GM12892 (cell line): Measurements from ENCODE around the gene TMEM121.

Experiments used
- POLR2A ChIP-seq: IDR thresholded peaks from 2 replicates; pipeline ENCODE4 v1.6.1; 2011; ENCODE audit warnings: low read depth, low read length, control low read depth
- TAF1 ChIP-seq: IDR thresholded peaks from 2 replicates; pipeline ENCODE4 v1.6.1; 2011; ENCODE audit warnings: low read depth, mild to moderate bottlenecking, control low read depth, low read length, borderline replicate concordance

DNA sequence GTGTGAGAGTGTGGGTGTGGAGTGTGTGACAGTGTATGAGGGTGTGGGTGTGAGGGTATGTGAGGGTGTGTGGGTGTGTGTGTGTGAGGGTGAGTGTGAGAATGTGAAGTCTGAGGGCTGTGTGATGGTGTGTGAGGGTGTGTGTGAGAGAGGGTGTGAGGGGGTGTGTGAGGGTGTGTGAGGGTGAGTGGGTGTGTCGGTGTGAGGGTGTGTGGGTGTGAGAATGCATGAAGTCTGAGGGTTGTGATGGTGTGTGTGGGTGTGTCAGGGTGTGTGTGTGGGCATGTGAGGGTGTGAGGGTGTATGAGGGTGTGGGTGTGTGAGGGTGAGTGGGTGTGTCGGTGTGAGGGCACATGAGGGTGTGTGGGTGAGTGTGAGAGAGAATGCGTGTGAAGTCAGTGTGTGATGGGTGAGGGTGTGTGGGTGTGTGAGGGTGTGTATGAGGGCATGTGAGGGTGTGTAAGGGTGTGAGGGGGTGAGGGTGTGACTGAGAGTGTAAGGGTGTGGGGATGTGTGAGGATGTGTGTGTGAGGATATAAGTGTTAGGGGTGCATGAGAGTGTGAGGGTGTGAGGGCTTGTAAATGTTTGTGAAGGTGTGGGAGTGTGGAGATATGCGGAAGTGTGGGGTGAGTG is 36.4 kb downstream of the TMEM121 start:
- TF ChIP-seq POLR2A (no peak), TAF1 (no peak)
